IMR-90 (cell line): Measurements from ENCODE around the gene CFAP91. TPM values are rescaled to one million over a fixed set of nuclear protein-coding genes. Genes with fewer than 3 reads are reported as not detected.

Experiments used
- ATAC-seq: fragments of 200-7000 bp; cut with Tn5 transposase; 2 replicates; pipeline ENCODE4 v1.9.1; 2020; ENCODE audit warnings: low read depth, mild to moderate bottlenecking, moderate library complexity
- BruUV-seq: library from RNA; stranded (reverse); fragments of 400-500 nt; replicated peaks from 2 replicates; lab custom pipeline; 2021; lab: Mats Ljungman, UMichigan
- CTCF ChIA-PET: fragments of 300-600 bp; formaldehyde crosslinking; extraction: SDS; loops from one replicate; lab custom pipeline; 2021; ENCODE audit warnings: antibody characterized with exemption; lab: Yijun Ruan, JAX
- POLR2A ChIA-PET: fragments of 300-600 bp; sonication (Branson Sonifier 250); formaldehyde crosslinking; loops from one replicate; lab custom pipeline; 2022; ENCODE audit warnings: antibody characterized with exemption; ENCODE audit not compliant: unreplicated experiment; lab: Charles Lee
- DNase-seq: peaks from one replicate; pipeline ENCODE4 v3.0.0; 2013
- H2AFZ ChIP-seq: replicated peaks from 2 replicates; pipeline ENCODE3; 2013; ENCODE audit warnings: low read length, mild to moderate bottlenecking; ENCODE audit not compliant: poor library complexity
- H2AK5ac ChIP-seq: 2 replicates; pipeline ENCODE4 v1.6.1; 2013; ENCODE audit warnings: low read depth, low read length, inconsistent platforms
- H2AK9ac ChIP-seq: replicated peaks from 2 replicates; pipeline ENCODE3; 2013; ENCODE audit warnings: mild to moderate bottlenecking, low read depth, low read length, moderate library complexity; ENCODE audit not compliant: poor library complexity
- H2BK120ac ChIP-seq: 2 replicates; pipeline ENCODE4 v1.6.1; 2013; ENCODE audit warnings: low read depth, low read length, inconsistent platforms
- H2BK15ac ChIP-seq: 3 replicates; pipeline ENCODE4 v1.6.1; 2013; ENCODE audit warnings: low read depth, low read length, inconsistent platforms
- H2BK20ac ChIP-seq: 2 replicates; pipeline ENCODE4 v1.6.1; 2013; ENCODE audit warnings: low read depth, mild to moderate bottlenecking, inconsistent platforms, low read length, moderate library complexity
- H2BK5ac ChIP-seq: 2 replicates; pipeline ENCODE4 v1.6.1; 2013; ENCODE audit warnings: mild to moderate bottlenecking, low read depth, low read length, inconsistent platforms; ENCODE audit not compliant: poor library complexity, severe bottlenecking
- H3K14ac ChIP-seq: replicated peaks from 2 replicates; pipeline ENCODE4 v1.6.1; 2013; ENCODE audit warnings: low read depth, low read length, inconsistent platforms
- H3K18ac ChIP-seq: 2 replicates; pipeline ENCODE4 v1.6.1; 2013; ENCODE audit warnings: low read depth, low read length, control low read depth
- H3K23ac ChIP-seq: 2 replicates; pipeline ENCODE4 v1.6.1; 2013; ENCODE audit warnings: low read depth, low read length, inconsistent platforms
- H3K27ac ChIP-seq: 2 replicates; pipeline ENCODE4 v1.5.1; 2013; ENCODE audit warnings: mild to moderate bottlenecking, control low read depth, low read length; ENCODE audit not compliant: insufficient read depth
- H3K27me3 ChIP-seq: 2 replicates; pipeline ENCODE4 v1.6.1; 2013; ENCODE audit warnings: low read length; ENCODE audit not compliant: control insufficient read depth, insufficient read depth
- H3K36me3 ChIP-seq: 2 replicates; pipeline ENCODE4 v1.6.1; 2013; ENCODE audit warnings: low read length, mixed read lengths; ENCODE audit not compliant: control insufficient read depth, insufficient read depth
- H3K4ac ChIP-seq: 2 replicates; pipeline ENCODE4 v1.6.1; 2013; ENCODE audit warnings: low read depth, low read length, inconsistent platforms
- H3K4me1 ChIP-seq: 2 replicates; pipeline ENCODE4 v1.6.1; 2013; ENCODE audit warnings: low read length, mixed read lengths; ENCODE audit not compliant: control insufficient read depth, insufficient read depth
- H3K4me2 ChIP-seq: 2 replicates; pipeline ENCODE4 v1.6.1; 2013; ENCODE audit warnings: low read depth, mild to moderate bottlenecking, control low read depth, low read length, moderate library complexity
- H3K4me3 ChIP-seq: 2 replicates; pipeline ENCODE4 v1.5.1; 2013; ENCODE audit warnings: low read depth, mild to moderate bottlenecking, control low read depth, low read length, moderate library complexity; ENCODE audit not compliant: insufficient read depth
- H3K56ac ChIP-seq: 2 replicates; pipeline ENCODE4 v1.6.1; 2013; ENCODE audit warnings: low read length, inconsistent platforms; ENCODE audit not compliant: insufficient read depth; ENCODE audit errors: extremely low read depth
- H3K79me1 ChIP-seq, 2 experiments: 2 replicates each; pipeline ENCODE4 v1.6.1; 2013; ENCODE audit warnings: low read length in 2 of 2, inconsistent platforms in 1 of 2, low read depth in 1 of 2
- H3K9ac ChIP-seq: 2 replicates; pipeline ENCODE4 v1.6.1; 2013; ENCODE audit warnings: low read depth, low read length, control low read depth
- H3K9me1 ChIP-seq: 2 replicates; pipeline ENCODE4 v1.6.1; 2013; ENCODE audit warnings: low read length, inconsistent platforms; ENCODE audit not compliant: insufficient read depth
- H3K9me3 ChIP-seq: 2 replicates; pipeline ENCODE4 v1.6.1; 2013; ENCODE audit warnings: low read length; ENCODE audit not compliant: control insufficient read depth, insufficient read depth
- H4K20me1 ChIP-seq: 2 replicates; pipeline ENCODE4 v1.6.1; 2013; ENCODE audit warnings: low read length, inconsistent platforms; ENCODE audit not compliant: insufficient read depth
- H4K5ac ChIP-seq: 2 replicates; pipeline ENCODE4 v1.6.1; 2013; ENCODE audit warnings: mild to moderate bottlenecking, low read depth, low read length, control low read depth
- H4K8ac ChIP-seq, 2 experiments: 2 replicates each; pipeline ENCODE4 v1.6.1; 2013; ENCODE audit warnings: low read depth in 2 of 2, low read length in 2 of 2, control low read depth in 1 of 2, inconsistent platforms in 1 of 2
- H4K91ac ChIP-seq: 2 replicates; pipeline ENCODE4 v1.6.1; 2013; ENCODE audit warnings: low read depth, low read length, inconsistent platforms; ENCODE audit not compliant: insufficient read depth
- CHD1 ChIP-seq: IDR thresholded peaks from 2 replicates; pipeline ENCODE4 v1.6.1; 2012; ENCODE audit warnings: low read depth, low read length, improper control_type of control experiment
- CTCF ChIP-seq: conservative IDR thresholded peaks from 2 replicates; pipeline ENCODE4 v1.5.1; 2012; ENCODE audit warnings: mild to moderate bottlenecking, low read depth, low read length, improper control_type of control experiment
- FOS ChIP-seq: fragments of 150-350 bp; IDR thresholded peaks from 2 replicates; pipeline ENCODE4 v1.6.1; 2016; ENCODE audit warnings: low read depth, low read length
- MAFK ChIP-seq: IDR thresholded peaks from 2 replicates; pipeline ENCODE4 v1.6.1; 2012; ENCODE audit warnings: low read depth, low read length, improper control_type of control experiment
- NFE2L2 ChIP-seq: fragments of 150-350 bp; IDR thresholded peaks from 2 replicates; pipeline ENCODE4 v1.6.1; 2016; ENCODE audit warnings: low read depth, mild to moderate bottlenecking, low read length
- POLR2A ChIP-seq: IDR thresholded peaks from 2 replicates; pipeline ENCODE4 v1.6.1; 2012; ENCODE audit warnings: mild to moderate bottlenecking, low read depth, low read length
- RAD21 ChIP-seq: IDR thresholded peaks from 2 replicates; pipeline ENCODE4 v1.6.1; 2012; ENCODE audit warnings: low read length, improper control_type of control experiment
- RFX5 ChIP-seq: IDR thresholded peaks from 2 replicates; pipeline ENCODE4 v1.8.0; 2012; ENCODE audit warnings: low read depth, mild to moderate bottlenecking, low read length, moderate library complexity
- WGBS, 2 experiments: methylation state at CpG; one replicate each; pipeline versions ENCODE4 v1.1.5 to v1.1.7; 2013; ENCODE audit warnings: missing lambda C conversion rate in 2 of 2; ENCODE audit not compliant: insufficient read length in 1 of 2; ENCODE audit errors: extremely low coverage in 2 of 2; 5-methylcytosine and 5-hydroxymethylcytosine counted together
- dilution Hi-C: fragments of 300-500 bp; cut with HindIII; formaldehyde crosslinking; loops from one replicate; pipeline ENCODE4 v1.14.3; 2018; ENCODE audit warnings: low sequenced_read_pairs; ENCODE audit not compliant: unreplicated experiment
- in situ Hi-C: fragments of 300-500 bp; cut with MboI; formaldehyde crosslinking; loops from 3 replicates; pipeline ENCODE4 v1.14.3; 2019; ENCODE audit warnings: low sequenced_read_pairs, inconsistent platforms, mixed read lengths
- intact Hi-C: fragments of 100-400 bp; cut with micrococcal nuclease; formaldehyde crosslinking; loops from 2 replicates; pipeline ENCODE4 v1.10.0; 2022
- polyA plus RNA-seq, 3 experiments: library from polyadenylated mRNA; depleted of rRNA; stranded (reverse); fragments of >200 nt; gene quantifications; 2 replicates each; pipeline ENCODE4 v1.2.3, GENCODE V29; 2012; ENCODE audit warnings: low replicate concordance in 1 of 3
- total RNA-seq: library from RNA; depleted of rRNA; stranded (reverse); fragments of >200 nt; gene quantifications from 2 replicates; pipeline ENCODE4 v1.2.3, GENCODE V29; 2012

The CFAP91 gene
- total and polyA plus RNA-seq, 2 of the 4 experiments (the other 2 are of a cell fraction), result not detected

- 88% methylated on average over 1 of the region's 2 CpGs; no CpG with 5 or more reads in 1 of the 2 experiments for WGBS, 2 experiments
- DNase-seq, result no peak
- no peak overlapping the region for H3K23ac ChIP-seq
- in situ Hi-C loops (no loop called here), intact Hi-C loops (no loop called here), dilution Hi-C loops (no loop called here)
- H2BK20ac ChIP-seq, result no peak overlapping the region
- ChIA-PET CTCF (no interaction called here), POLR2A (no interaction called here)
- no peak overlapping the region for H2BK5ac ChIP-seq
- no peak overlapping the region for H3K18ac ChIP-seq
- H3K4me1 ChIP-seq, result no peaks in the 10 kb centered on the region
- no peak overlapping the region for H4K5ac ChIP-seq
- H3K14ac ChIP-seq, result no peak overlapping the region
- no peaks in the 10 kb centered on the region for H3K9me1 ChIP-seq
- peaks cover 8% of the 10 kb centered on the region for H3K27me3 ChIP-seq
- H3K4ac ChIP-seq, result no peak overlapping the region
- H3K9me3 ChIP-seq, result 0 out of 2 replicates have a peak, but pooled peaks cover 2% of the 10 kb centered on the region
- no peak overlapping the region for H2BK15ac ChIP-seq
- no peak overlapping the region for H4K91ac ChIP-seq
- no peaks in the 10 kb centered on the region for H3K36me3 ChIP-seq
- H2AK5ac ChIP-seq, result no peak overlapping the region
- ATAC-seq, result no peak
- H2BK120ac ChIP-seq, result no peak overlapping the region
- H3K79me1 ChIP-seq, result no peaks in the 10 kb centered on the region
- no peak overlapping the region for H3K27ac ChIP-seq
- H3K9ac ChIP-seq, result no peak overlapping the region
- no peak overlapping the region for H3K56ac ChIP-seq
- H4K8ac ChIP-seq, result no peak overlapping the region
- no peak overlapping the region for H3K4me3 ChIP-seq
- H4K20me1 ChIP-seq, result no peaks in the 10 kb centered on the region
- no TSS peak for BruUV-seq
- no peak overlapping the region for H2AK9ac ChIP-seq
- H2AFZ ChIP-seq, result no peak overlapping the region
- TF ChIP-seq POLR2A (no peak), NFE2L2 (no peak), CTCF (no peak), MAFK (no peak), CHD1 (no peak), RFX5 (no peak), RAD21 (no peak), FOS (no peak)
- no peak overlapping the region for H3K4me2 ChIP-seq
Measured at GRCh38 chr3:119653876-119654275, 48.9 kb upstream of the CFAP91 start.
